Esophagus (tissue), 2 donors: ENCODE results near the gene ENTPD3. TPM values are rescaled to one million over a fixed set of nuclear protein-coding genes. Genes with fewer than 3 reads are reported as not detected.
A peak's percentile ranks its signal among the peaks of the same experiment; 100 is the strongest.

Experiments used
- H3K27ac ChIP-seq, 2 donors: one replicate each; pipeline ENCODE4 v1.5.1; 2013; ENCODE audit warnings: low read depth in 2 of 2, mild to moderate bottlenecking in 2 of 2, inconsistent platforms in 1 of 2, low read length in 1 of 2, moderate library complexity in 1 of 2
- H3K27me3 ChIP-seq, 2 donors: one replicate each; pipeline ENCODE4 v1.6.1; 2013; ENCODE audit warnings: low read length in 2 of 2, control low read depth in 1 of 2, mild to moderate bottlenecking in 1 of 2; ENCODE audit not compliant: insufficient read depth in 2 of 2, control insufficient read depth in 1 of 2
- H3K36me3 ChIP-seq, 2 donors: one replicate each; pipeline ENCODE4 v1.6.1; 2013; ENCODE audit warnings: low read length in 1 of 2; ENCODE audit not compliant: control insufficient read depth in 2 of 2, insufficient read depth in 2 of 2
- H3K4me1 ChIP-seq, 2 donors: one replicate each; pipeline ENCODE4 v1.6.1; 2013; ENCODE audit warnings: low read length in 1 of 2; ENCODE audit not compliant: control insufficient read depth in 2 of 2, insufficient read depth in 2 of 2
- H3K4me3 ChIP-seq, 2 donors: one replicate each; pipeline ENCODE4 v1.5.1; 2013; ENCODE audit warnings: low read length in 2 of 2, mild to moderate bottlenecking in 2 of 2, low read depth in 1 of 2, moderate library complexity in 1 of 2
- H3K9me3 ChIP-seq, 2 donors: one replicate each; pipeline ENCODE4 v1.6.1; 2013; ENCODE audit warnings: mild to moderate bottlenecking in 2 of 2, low read depth in 1 of 2, low read length in 1 of 2, moderate library complexity in 1 of 2; ENCODE audit not compliant: control insufficient read depth in 2 of 2, insufficient read depth in 1 of 2
- WGBS, 2 donors: extraction: QIAGEN DNeasy Blood & Tissue Kit; methylation state at CpG; one replicate each; pipeline ENCODE4 v1.1.7; 2013; 5-methylcytosine and 5-hydroxymethylcytosine counted together
- polyA plus RNA-seq, 2 donors: library from polyadenylated mRNA; stranded (reverse); fragments of 200-250 nt; gene quantifications; one replicate each; pipeline ENCODE4 v1.2.3, GENCODE V29; 2013
- donor health status: healthy with polysubstance abuse.
- donor health status: Bipolar disorder and iron deficiency.

Gene ENTPD3
- polyA plus RNA-seq, 2 donors, result 4.0 to 4.2 TPM

DNA sequence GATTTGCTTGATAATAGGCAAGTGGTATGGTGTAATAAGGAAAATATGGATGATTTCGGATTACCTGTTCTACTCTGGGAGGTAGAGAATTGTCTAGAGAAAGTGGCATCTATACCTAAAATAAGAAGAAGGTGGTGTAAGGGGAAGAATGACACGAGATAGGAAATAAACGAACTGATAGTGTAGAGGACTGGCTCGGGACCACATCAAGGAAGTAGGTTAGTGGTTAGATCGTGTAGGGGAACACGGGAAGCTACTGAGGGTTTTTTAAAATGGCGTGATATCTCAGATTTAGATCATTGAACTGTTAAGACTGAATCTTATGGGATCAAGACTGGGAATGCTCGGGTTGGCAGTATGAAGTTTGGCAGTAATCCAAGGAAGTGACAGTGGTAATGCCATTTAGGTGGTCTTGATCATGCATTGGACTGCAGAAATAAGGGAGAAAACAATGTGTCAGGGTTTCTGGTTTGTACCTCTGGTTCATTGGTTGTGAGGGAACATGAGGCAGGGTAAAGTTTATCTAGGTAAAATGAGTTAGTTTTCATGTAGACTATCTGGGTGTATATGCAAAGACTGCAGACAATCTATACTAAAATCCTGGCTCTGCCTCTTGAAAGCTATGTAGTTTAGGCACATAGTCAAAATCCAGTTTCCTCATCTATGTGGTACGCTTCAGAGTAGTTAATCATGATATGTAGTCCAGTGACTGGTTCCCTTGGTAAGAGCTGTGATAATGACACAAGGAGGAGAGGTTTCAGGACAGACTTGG lies 77.5 kb downstream of the ENTPD3 start:
- Histone ChIP-seq H3K27ac (no peak overlapping the region), H3K4me3 (no peak overlapping the region), H3K4me1 (peaks cover 0 to 2% of the 10 kb centered on the region in 2 donors), H3K27me3 (no peaks in the 10 kb centered on the region), H3K36me3 (peaks cover 7 to 15% of the 10 kb centered on the region in 2 donors), H3K9me3 (no peaks in the 10 kb centered on the region)
- 59 to 65% methylated on average over 9 of the region's 9 CpGs for WGBS, 2 donors

- Histone ChIP-seq H3K27ac (no peak overlapping the region), H3K9me3 (no peaks in the 10 kb centered on the region), H3K4me1 (peaks cover 0 to 2% of the 10 kb centered on the region in 2 donors), H3K36me3 (peaks cover 7 to 15% of the 10 kb centered on the region in 2 donors), H3K27me3 (no peaks in the 10 kb centered on the region), H3K4me3 (no peak overlapping the region)
- WGBS, 2 donors, result 77 to 82% methylated on average over 4 of the region's 4 CpGs
These were observed 78.1 kb downstream of the ENTPD3 start for GRCh38 chr3:40465111-40465407.

DNA sequence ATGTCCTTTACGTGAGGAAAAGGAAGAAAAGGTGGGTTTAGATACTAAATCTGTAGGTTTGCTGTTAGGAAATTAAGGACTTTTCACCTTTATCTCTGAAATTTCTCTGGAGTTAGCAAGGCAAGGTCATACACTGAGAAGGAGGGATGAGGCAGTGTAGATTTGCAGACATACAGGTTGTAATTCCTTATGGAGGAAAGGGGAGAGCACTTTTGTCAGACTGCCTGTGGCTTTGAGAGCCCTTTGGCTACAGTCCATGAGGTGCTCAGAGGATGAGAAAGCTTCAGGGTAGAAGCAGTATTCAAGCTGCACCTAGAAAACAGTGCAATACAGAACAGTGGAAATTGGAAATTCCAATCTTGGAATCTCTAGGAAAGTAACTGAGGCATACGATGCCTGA lies 78.5 kb downstream of the ENTPD3 start:
- Histone ChIP-seq H3K4me1 (no peaks in the 10 kb centered on the region), H3K4me3 (no peak overlapping the region), H3K9me3 (no peaks in the 10 kb centered on the region), H3K27ac (no peak overlapping the region), H3K27me3 (no peaks in the 10 kb centered on the region), H3K36me3 (peaks cover 7 to 15% of the 10 kb centered on the region in 2 donors)
- 78 to 85% methylated on average over 2 of the region's 2 CpGs for WGBS, 2 donors

GRCh38 chr3:40468018-40468417 lies 81.0 kb downstream of the ENTPD3 start:
- Histone ChIP-seq H3K4me1 (no peaks in the 10 kb centered on the region), H3K9me3 (no peaks in the 10 kb centered on the region), H3K27ac (no peak overlapping the region), H3K36me3 (peaks cover 0 to 5% of the 10 kb centered on the region in 2 donors), H3K27me3 (no peaks in the 10 kb centered on the region), H3K4me3 (no peak overlapping the region)
- WGBS, 2 donors, result 82 to 87% methylated on average over 4 of the region's 4 CpGs

DNA sequence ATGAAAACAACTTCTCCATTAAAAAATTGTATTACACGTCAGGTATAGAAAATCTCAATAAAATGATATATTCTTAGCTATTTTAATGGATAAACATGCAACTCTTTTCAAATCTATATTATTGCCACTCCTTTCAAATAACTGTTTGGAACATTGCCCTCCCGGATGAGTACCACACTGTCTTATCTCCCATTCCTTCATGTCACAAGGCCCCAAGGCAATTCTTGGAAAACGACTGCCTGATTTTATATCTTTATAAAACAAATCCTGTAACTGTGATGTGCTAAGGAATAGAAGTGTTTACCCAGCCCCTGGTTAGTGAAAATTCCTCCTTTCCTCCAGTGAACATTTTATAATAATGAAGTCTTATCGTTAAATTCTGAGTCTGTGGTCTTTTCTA lies 83.7 kb downstream of the ENTPD3 start:
- no peak overlapping the region for H3K4me3 ChIP-seq
- no peak overlapping the region for H3K27ac ChIP-seq
- H3K9me3 ChIP-seq, result no peaks in the 10 kb centered on the region
- 85 to 86% methylated on average over 4 of the region's 4 CpGs for WGBS, 2 donors
- H3K27me3 ChIP-seq, result no peaks in the 10 kb centered on the region
- no peaks in the 10 kb centered on the region for H3K36me3 ChIP-seq
- no peaks in the 10 kb centered on the region for H3K4me1 ChIP-seq

GRCh38 chr3:40476478-40477470 lies 89.8 kb downstream of the ENTPD3 start, which contains the start of gene ZNF619:
ZNF619 (plus strand) TSS chr3:40477122; CDS start chr3:40477980, 858 bp downstream.
- no peaks in the 10 kb centered on the region for H3K27me3 ChIP-seq
- H3K27ac ChIP-seq, result peak within 1 kb of the TSS; percentile 44 to 62
- WGBS, 2 donors, result 7 to 10% methylated on average over 40 to 48 of the region's 48 CpGs

DNA sequence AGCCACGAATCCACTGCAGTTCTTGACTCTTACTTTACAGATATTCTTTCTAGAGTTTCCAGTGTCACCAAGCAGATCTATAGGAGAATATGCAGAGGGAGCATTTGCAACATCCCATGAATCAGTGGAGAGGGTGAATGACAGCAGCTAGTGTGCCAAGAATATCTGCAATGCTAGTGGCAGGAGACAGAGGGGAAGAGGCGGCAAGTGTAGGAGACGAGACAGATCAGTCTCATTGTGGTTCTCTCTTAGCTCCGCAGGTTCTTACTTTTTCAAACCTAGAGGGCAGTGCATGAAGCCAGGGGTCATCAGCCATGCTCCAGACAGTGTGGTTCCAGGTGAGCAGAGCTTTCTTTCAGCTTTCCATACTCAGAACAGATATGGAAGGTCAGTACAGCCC lies 90.7 kb downstream of the ENTPD3 start:
- H3K27me3 ChIP-seq, result no peaks in the 10 kb centered on the region
- no peaks in the 10 kb centered on the region for H3K4me1 ChIP-seq
- peak overlapping the region in 1 of 2 donors; percentile 74 for H3K4me3 ChIP-seq
- WGBS, 2 donors, result 40 to 53% methylated on average over 4 of the region's 4 CpGs
- no peaks in the 10 kb centered on the region for H3K9me3 ChIP-seq
- no peak overlapping the region for H3K27ac ChIP-seq
- H3K36me3 ChIP-seq, result peaks cover 0 to 4% of the 10 kb centered on the region in 2 donors

More at GRCh38 chr3:40476478-40477470, 89.8 kb downstream of the ENTPD3 start, which contains the start of gene ZNF619:
- no peaks in the 10 kb centered on the region for H3K4me1 ChIP-seq
- peaks cover 0 to 2% of the 10 kb centered on the region in 2 donors for H3K36me3 ChIP-seq
- H3K9me3 ChIP-seq, result no peaks in the 10 kb centered on the region
- peak within 1 kb of the TSS; percentile 66 to 74 for H3K4me3 ChIP-seq

Other genes with a start within 250 kb of the ENTPD3 start
- gene EIF1B, start 77.5 kb upstream of the ENTPD3 start, polyA plus RNA-seq, result 10 to 100 TPM; 10.5 to 25.9 TPM
- 1,000 to 10,000 TPM; 1,289 to 1,675 TPM for gene RPL14, start 70.2 kb downstream of the ENTPD3 start, polyA plus RNA-seq
- gene ZNF619, start 89.9 kb downstream of the ENTPD3 start, polyA plus RNA-seq, result 1 to 10 TPM in 1 of 2 donors, under 1 TPM in 1; 0.84 to 1.1 TPM
- under 1 TPM; 0.52 to 0.57 TPM for gene ZNF620, start 118.9 kb downstream of the ENTPD3 start, polyA plus RNA-seq
- 10 to 100 TPM in 1 of 2 donors, 1 to 10 TPM in 1; 5.8 to 11.0 TPM for gene ZNF621, start 137.8 kb downstream of the ENTPD3 start, polyA plus RNA-seq